H9 (cell line): Measurements from ENCODE around the gene ATG7. TPM values are rescaled to one million over a fixed set of nuclear protein-coding genes. Genes with fewer than 3 reads are reported as not detected.
"Not testable (repeated sequence)": the region's sequence is repeated elsewhere in the genome, so short reads cannot be mapped to it uniquely, and the experiment has no call there.

ENCODE experiments used
- DNase-seq: peaks from one replicate; pipeline ENCODE4 v3.0.0-alpha.2; 2017
- H2AFZ ChIP-seq: one replicate; pipeline ENCODE4 v1.6.1; 2013; ENCODE audit warnings: mild to moderate bottlenecking, low read length, control low read depth, moderate library complexity
- H2AK5ac ChIP-seq: 2 replicates; pipeline ENCODE4 v1.6.1; 2013; ENCODE audit warnings: low read length, control low read depth, mixed read lengths; ENCODE audit not compliant: insufficient read length
- H2BK120ac ChIP-seq: one replicate; pipeline ENCODE4 v1.6.1; 2013; ENCODE audit warnings: low read depth, mild to moderate bottlenecking, low read length, control low read depth, inconsistent platforms; ENCODE audit not compliant: poor library complexity, severe bottlenecking
- H2BK12ac ChIP-seq: 2 replicates; pipeline ENCODE4 v1.6.1; 2013; ENCODE audit warnings: low read length, control low read depth, mixed read lengths, low read depth; ENCODE audit not compliant: insufficient read length
- H2BK15ac ChIP-seq: 2 replicates; pipeline ENCODE4 v1.6.1; 2013; ENCODE audit warnings: low read depth, low read length, control low read depth
- H2BK20ac ChIP-seq: one replicate; pipeline ENCODE4 v1.6.1; 2013; ENCODE audit warnings: low read depth, mild to moderate bottlenecking, low read length, control low read depth, inconsistent platforms; ENCODE audit not compliant: poor library complexity, severe bottlenecking
- H2BK5ac ChIP-seq: 2 replicates; pipeline ENCODE4 v1.6.1; 2013; ENCODE audit warnings: low read length, control low read depth, mixed read lengths; ENCODE audit not compliant: insufficient read length
- H3K14ac ChIP-seq: 2 replicates; pipeline ENCODE4 v1.6.1; 2013; ENCODE audit warnings: low read length, control low read depth; ENCODE audit not compliant: insufficient read depth
- H3K18ac ChIP-seq: 2 replicates; pipeline ENCODE4 v1.6.1; 2013; ENCODE audit warnings: low read depth, mild to moderate bottlenecking, mixed read lengths, low read length, control low read depth; ENCODE audit not compliant: insufficient read length
- H3K23ac ChIP-seq: 2 replicates; pipeline ENCODE4 v1.6.1; 2013; ENCODE audit warnings: low read length, control low read depth, mixed read lengths, low read depth; ENCODE audit not compliant: insufficient read length
- H3K23me2 ChIP-seq: 2 replicates; pipeline ENCODE4 v1.6.1; 2013; ENCODE audit warnings: low read depth, mild to moderate bottlenecking, mixed read lengths, low read length, control low read depth; ENCODE audit not compliant: insufficient read length, poor library complexity, severe bottlenecking
- H3K27ac ChIP-seq: 2 replicates; pipeline ENCODE4 v1.5.1; 2013; ENCODE audit warnings: low read length, control low read depth, mixed read lengths, low read depth; ENCODE audit not compliant: insufficient read length
- H3K27me3 ChIP-seq: 2 replicates; pipeline ENCODE4 v1.6.1; 2013; ENCODE audit warnings: low read length, control low read depth, inconsistent platforms; ENCODE audit not compliant: insufficient read depth
- H3K4ac ChIP-seq: 2 replicates; pipeline ENCODE4 v1.6.1; 2013; ENCODE audit warnings: low read depth, mild to moderate bottlenecking, control low read depth, inconsistent platforms, low read length, moderate library complexity
- H3K4me1 ChIP-seq: 2 replicates; pipeline ENCODE4 v1.6.1; 2013; ENCODE audit warnings: low read length, control low read depth, inconsistent platforms; ENCODE audit not compliant: insufficient read depth
- H3K4me2 ChIP-seq: 2 replicates; pipeline ENCODE4 v1.6.1; 2013; ENCODE audit warnings: low read length, control low read depth, mixed read lengths; ENCODE audit not compliant: insufficient read length, insufficient read depth
- H3K56ac ChIP-seq: 2 replicates; pipeline ENCODE4 v1.6.1; 2013; ENCODE audit warnings: low read depth, mild to moderate bottlenecking, mixed read lengths, low read length, control low read depth; ENCODE audit not compliant: insufficient read length
- H3K79me1 ChIP-seq: 2 replicates; pipeline ENCODE4 v1.6.1; 2013; ENCODE audit warnings: low read depth, mild to moderate bottlenecking, moderate library complexity, low read length, control low read depth, inconsistent platforms; ENCODE audit not compliant: insufficient read depth, poor library complexity, severe bottlenecking
- H3K79me2 ChIP-seq: 2 replicates; pipeline ENCODE4 v1.6.1; 2013; ENCODE audit warnings: low read length, control low read depth, inconsistent platforms; ENCODE audit not compliant: insufficient read depth
- H3K9ac ChIP-seq: 2 replicates; pipeline ENCODE4 v1.6.1; 2013; ENCODE audit warnings: low read length, control low read depth, mixed read lengths; ENCODE audit not compliant: insufficient read length; ENCODE audit errors: extremely low read depth
- H3K9me3 ChIP-seq: one replicate; pipeline ENCODE4 v1.6.1; 2013; ENCODE audit warnings: low read depth, low read length, inconsistent platforms; ENCODE audit not compliant: control insufficient read depth
- H3T11ph ChIP-seq: one replicate; pipeline ENCODE4 v1.6.1; 2013; ENCODE audit warnings: mild to moderate bottlenecking, low read length, control low read depth, inconsistent platforms
- H4K20me1 ChIP-seq: one replicate; pipeline ENCODE4 v1.6.1; 2013; ENCODE audit not compliant: control insufficient read depth, insufficient read length, insufficient read depth
- H4K5ac ChIP-seq: 2 replicates; pipeline ENCODE4 v1.6.1; 2013; ENCODE audit warnings: low read depth, mild to moderate bottlenecking, mixed read lengths, low read length, control low read depth; ENCODE audit not compliant: insufficient read length
- H4K8ac ChIP-seq: replicated peaks from 2 replicates; pipeline ENCODE4 v1.6.1; 2013; ENCODE audit warnings: low read length, control low read depth, mixed read lengths, low read depth; ENCODE audit not compliant: insufficient read length
- H4K91ac ChIP-seq: 2 replicates; pipeline ENCODE4 v1.6.1; 2013; ENCODE audit warnings: low read depth, mild to moderate bottlenecking, moderate library complexity, mixed read lengths, low read length, control low read depth; ENCODE audit not compliant: insufficient read length
- H3K27ac Mint-ChIP-seq, 3 experiments: 2 replicates in 2 of 3; 3 replicates in 1 of 3; pipeline ENCODE4 v1.8.0; 2020 to 2021; ENCODE audit warnings: mixed read lengths in 3 of 3, mild to moderate bottlenecking in 1 of 3, moderate library complexity in 1 of 3
- H3K27me3 Mint-ChIP-seq: 2 replicates; pipeline ENCODE4 v1.8.0; 2021; ENCODE audit warnings: low read depth, mild to moderate bottlenecking, moderate library complexity, mixed read lengths
- H3K36me3 Mint-ChIP-seq, 3 experiments: 2 replicates in 2 of 3; 3 replicates in 1 of 3; pipeline ENCODE4 v1.8.0; 2020 to 2021; ENCODE audit warnings: low read depth in 3 of 3, mixed read lengths in 3 of 3; ENCODE audit not compliant: insufficient read depth in 1 of 3
- H3K4me1 Mint-ChIP-seq, 2 experiments: 2 replicates each; pipeline ENCODE4 v1.8.0; 2020; ENCODE audit warnings: mixed read lengths in 2 of 2
- H3K4me3 Mint-ChIP-seq, 2 experiments: 2 replicates in 1 of 2; 3 replicates in 1 of 2; pipeline ENCODE4 v1.8.0; 2020 to 2021; ENCODE audit warnings: mild to moderate bottlenecking in 2 of 2, mixed read lengths in 2 of 2, moderate library complexity in 1 of 2
- H3K9me3 Mint-ChIP-seq, 2 experiments: 2 replicates in 1 of 2; 3 replicates in 1 of 2; pipeline ENCODE4 v1.8.0; 2020; ENCODE audit warnings: mild to moderate bottlenecking in 2 of 2, mixed read lengths in 2 of 2, moderate library complexity in 1 of 2
- CTCF ChIP-seq: fragments of 200-600 bp; sonication (generic); conservative IDR thresholded peaks from 3 replicates; pipeline ENCODE4 v1.8.0; 2021; ENCODE audit warnings: antibody characterized with exemption, mild to moderate bottlenecking
- WGBS: extraction: QIAGEN DNeasy Blood & Tissue Kit; methylation state at CpG from one replicate; pipeline ENCODE4 v1.1.7; 2013; ENCODE audit warnings: missing lambda C conversion rate, low lambda C conversion rate, mixed read lengths; ENCODE audit not compliant: insufficient read length; ENCODE audit errors: extremely low coverage; 5-methylcytosine and 5-hydroxymethylcytosine counted together
- total RNA-seq: library from RNA; stranded (reverse); gene quantifications from 2 replicates; pipeline ENCODE4 v1.2.1, GENCODE V29; 2021

The ATG7 gene
- total RNA-seq, 1 experiment from 2014 or later, result 17.9 TPM

GRCh38 chr3:11438646-11439045 lies 166.4 kb downstream of the ATG7 start:
- Histone ChIP-seq H3T11ph (no peak overlapping the region), H3K23me2 (no peaks in the 10 kb centered on the region), H3K79me1 (no peaks in the 10 kb centered on the region), H2BK120ac (no peak overlapping the region), H4K20me1 (no peaks in the 10 kb centered on the region), H3K18ac (no peak overlapping the region), H3K14ac (no peak overlapping the region), H3K56ac (no peak overlapping the region), H2AK5ac (no peak overlapping the region), H3K27me3 (no peaks in the 10 kb centered on the region), H2BK12ac (no peak overlapping the region), H4K8ac (no peak overlapping the region), H3K9me3 (no peaks in the 10 kb centered on the region), H3K23ac (no peak overlapping the region), H2AFZ (no peak overlapping the region), H2BK5ac (no peak overlapping the region), H3K4ac (no peak overlapping the region), H4K91ac (no peak overlapping the region), H3K79me2 (no peaks in the 10 kb centered on the region), H4K5ac (no peak overlapping the region), H3K4me2 (no peak overlapping the region), H2BK15ac (no peak overlapping the region), H3K9ac (no peak overlapping the region), H3K4me1 (no peaks in the 10 kb centered on the region), H3K27ac (no peak overlapping the region), H2BK20ac (no peak overlapping the region)
- no peak for DNase-seq
- WGBS, result no CpG with 5 or more reads among the region's 2 CpGs
- H3K36me3 Mint-ChIP-seq, result no peaks in the 10 kb centered on the region
- no peaks in the 10 kb centered on the region for H3K27me3 Mint-ChIP-seq
- no peak for TF ChIP-seq CTCF
- peaks cover 3 to 4% of the 10 kb centered on the region in 2 experiments; a peak in 3 of 4 replicates for H3K4me1 Mint-ChIP-seq
- H3K4me3 Mint-ChIP-seq, result no peak overlapping the region
- H3K9me3 Mint-ChIP-seq, result no peaks in the 10 kb centered on the region
- H3K27ac Mint-ChIP-seq, result no peak overlapping the region; a peak in 1 of 7 replicates

GRCh38 chr3:11441346-11441745 lies 169.1 kb downstream of the ATG7 start:
- H3K79me1 ChIP-seq, H3K9me3 Mint-ChIP-seq, H3K56ac ChIP-seq, H3K27me3 Mint-ChIP-seq, H3K23ac ChIP-seq, H2AK5ac ChIP-seq, DNase-seq, H3K9ac ChIP-seq, H4K5ac ChIP-seq, H2BK120ac ChIP-seq, H3K27ac Mint-ChIP-seq, H3K18ac ChIP-seq, H3K9me3 ChIP-seq, H3K4me1 Mint-ChIP-seq, H3K79me2 ChIP-seq, H3K27me3 ChIP-seq, H2BK12ac ChIP-seq, H3K36me3 Mint-ChIP-seq, H4K8ac ChIP-seq, H3K4me1 ChIP-seq, H3K4me2 ChIP-seq, H4K91ac ChIP-seq, H3K23me2 ChIP-seq, H2AFZ ChIP-seq, H2BK15ac ChIP-seq, H3K4ac ChIP-seq, H2BK5ac ChIP-seq, H3K27ac ChIP-seq, H3K14ac ChIP-seq, H3K4me3 Mint-ChIP-seq, H3T11ph ChIP-seq, H2BK20ac ChIP-seq, H4K20me1 ChIP-seq: not testable (repeated sequence)
- no CpG with 5 or more reads among the region's 7 CpGs for WGBS
